Measurements from ENCODE around the gene PPM1E. TPM values are rescaled to one million over a fixed set of nuclear protein-coding genes. Genes with fewer than 3 reads are reported as not detected.
"Not testable (repeated sequence)": the region's sequence is repeated elsewhere in the genome, so short reads cannot be mapped to it uniquely, and the experiment has no call there.

Gene PPM1E
- total RNA-seq, 1 experiment from 2014 or later, result 0.24 TPM

DNA sequence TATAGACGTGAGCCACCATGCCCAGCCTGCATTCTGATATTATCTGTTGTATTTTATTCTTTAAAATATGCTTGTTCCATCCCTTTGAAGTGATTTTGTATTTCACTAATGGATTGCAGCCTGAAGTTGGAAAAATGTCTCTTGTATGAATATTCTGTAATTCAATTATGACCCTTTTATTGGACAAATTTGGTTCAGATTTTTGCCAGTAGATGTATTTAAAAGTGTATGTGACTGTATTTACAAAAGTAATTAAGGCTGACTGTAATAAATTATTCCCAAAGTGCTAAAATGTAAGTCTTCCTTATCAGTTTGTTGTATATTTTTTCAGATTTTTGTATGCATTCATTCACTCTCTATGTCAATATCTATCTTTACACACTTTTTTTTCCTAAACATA lies 23.8 kb downstream of the PPM1E start:
- DNase-seq (ENCODE audit: low read depth), result no peak

DNA sequence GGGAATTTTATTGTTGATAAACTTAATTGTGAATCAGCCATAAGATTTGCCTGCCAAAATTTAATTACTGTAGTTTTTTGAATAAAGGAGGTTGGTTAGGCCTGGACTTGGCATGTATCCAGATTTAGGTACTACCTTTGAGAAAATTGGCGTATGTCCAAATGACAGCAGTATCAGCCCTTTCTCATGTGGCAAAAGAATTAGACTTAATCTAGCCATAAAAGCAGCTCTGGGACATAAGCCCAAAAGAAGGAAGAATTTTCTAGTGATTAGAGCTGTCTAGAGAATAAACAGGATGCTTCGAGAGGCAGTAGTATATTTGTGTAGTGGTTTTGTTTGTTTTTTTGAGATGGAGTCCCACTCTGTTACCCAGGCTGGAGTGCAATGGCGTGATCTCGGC lies 27.7 kb downstream of the PPM1E start:
- DNase-seq (ENCODE audit: low read depth), result no peak

DNA sequence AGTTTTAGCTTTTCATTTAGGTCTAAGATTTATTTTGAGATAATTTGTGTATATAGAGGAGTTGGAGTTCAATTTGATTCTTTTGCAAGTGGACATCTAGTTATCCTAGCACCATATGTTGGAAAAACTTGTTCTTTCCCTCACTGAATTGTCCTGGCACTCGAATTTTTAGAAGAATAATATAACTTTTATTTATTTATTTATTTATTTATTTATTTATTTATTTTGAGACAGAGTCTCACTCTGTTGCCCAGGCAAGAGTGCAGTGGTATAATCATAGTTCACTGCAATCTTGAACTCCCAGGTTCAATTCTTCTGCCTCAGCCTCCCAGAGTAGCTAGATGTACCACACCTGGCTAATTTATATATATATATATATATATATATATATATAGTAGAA lies 29.4 kb downstream of the PPM1E start:
- DNase-seq (ENCODE audit: low read depth), result no peak

DNA sequence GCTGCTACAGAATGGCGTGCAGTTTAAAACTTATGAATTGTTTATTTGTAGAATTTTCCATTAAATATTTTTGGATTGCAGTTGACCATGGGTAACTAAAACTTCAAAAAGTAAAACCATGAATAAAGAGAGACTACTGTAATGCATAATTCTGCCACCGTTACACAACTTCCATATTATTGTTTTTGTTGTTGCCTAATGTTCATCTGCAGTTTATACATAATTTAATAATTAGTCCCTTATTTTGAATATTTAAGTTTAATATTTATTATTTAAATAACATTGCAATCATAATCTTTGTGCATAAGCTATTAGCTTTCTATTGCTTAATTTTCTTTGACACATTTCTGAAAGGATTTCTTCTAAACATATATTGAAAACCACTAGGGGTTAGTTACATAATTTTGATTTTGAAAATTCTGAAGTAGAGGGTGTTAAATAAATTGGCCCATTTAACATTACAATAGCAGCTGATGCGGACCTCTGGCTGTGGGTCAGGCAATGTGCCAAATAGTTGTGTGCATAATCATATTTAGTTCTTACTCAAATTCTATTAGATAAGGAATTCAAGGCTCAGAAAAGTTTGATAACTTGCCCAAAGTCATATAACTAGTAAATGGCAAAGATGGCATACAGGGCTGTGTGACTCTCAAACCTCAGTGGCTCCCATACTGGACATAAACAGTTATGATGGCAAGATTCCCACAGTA lies 31.1 kb downstream of the PPM1E start:
- peak; percentile 52 for DNase-seq (ENCODE audit: low read depth)

DNA sequence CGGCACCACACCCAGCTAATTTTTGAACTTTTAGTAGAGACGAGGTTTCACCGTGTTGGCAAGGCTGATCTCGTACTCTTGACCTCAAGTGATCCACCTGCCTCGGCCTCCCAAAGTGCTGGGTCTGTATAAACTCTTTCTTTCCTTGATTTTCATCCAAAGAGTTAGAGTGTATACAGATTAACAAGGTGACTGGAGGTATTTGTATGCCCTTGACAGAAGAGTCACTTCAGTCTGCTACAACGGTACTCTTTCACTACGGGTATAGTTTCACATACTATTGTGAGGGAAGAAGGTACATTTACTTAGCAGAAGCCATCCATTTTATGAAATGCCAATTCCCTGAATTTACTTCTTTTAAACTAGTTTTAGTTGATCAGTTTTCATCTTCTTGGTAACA lies 32.5 kb downstream of the PPM1E start:
- DNase-seq (ENCODE audit: low read depth), result no peak

DNA sequence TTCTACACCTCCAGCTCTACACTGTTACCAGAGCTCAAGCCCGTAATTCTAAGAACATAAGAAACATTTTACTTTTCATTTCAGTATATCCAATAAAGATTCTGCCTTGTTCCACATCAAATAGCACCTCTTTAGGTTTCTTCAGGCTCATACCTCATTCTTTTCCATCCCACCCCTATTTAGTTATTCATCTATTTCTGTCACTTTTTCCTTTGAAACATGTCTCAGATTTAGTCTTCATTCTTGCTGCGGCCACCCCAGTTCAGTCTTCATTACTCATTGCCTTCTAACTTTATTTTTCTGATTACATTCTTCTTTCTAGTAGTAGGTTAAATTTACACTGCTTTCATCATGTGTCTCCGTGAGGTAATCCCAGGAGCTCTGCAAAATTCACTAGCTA lies 33.5 kb downstream of the PPM1E start:
- DNase-seq (ENCODE audit: low read depth), result no peak

DNA sequence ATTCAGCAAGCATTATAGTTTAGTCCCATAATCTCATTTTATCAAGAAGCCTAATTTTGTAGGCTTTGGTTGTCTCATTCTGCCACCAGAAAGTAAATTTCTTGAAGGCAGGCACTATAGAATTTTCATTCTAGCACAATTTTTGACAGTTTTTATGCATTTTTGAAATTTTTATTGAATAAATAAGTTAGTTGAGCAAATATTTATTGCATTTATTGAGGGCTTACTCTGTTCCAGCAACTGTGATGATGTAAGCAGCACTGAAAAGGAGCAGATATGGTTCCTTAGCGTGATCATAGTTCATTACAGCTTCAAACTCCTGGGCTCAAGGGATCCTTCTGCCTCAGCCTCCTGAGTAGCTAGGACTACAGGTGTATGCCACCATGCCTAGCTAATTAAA lies 34.2 kb downstream of the PPM1E start:
- DNase-seq (ENCODE audit: low read depth), result no peak

DNA sequence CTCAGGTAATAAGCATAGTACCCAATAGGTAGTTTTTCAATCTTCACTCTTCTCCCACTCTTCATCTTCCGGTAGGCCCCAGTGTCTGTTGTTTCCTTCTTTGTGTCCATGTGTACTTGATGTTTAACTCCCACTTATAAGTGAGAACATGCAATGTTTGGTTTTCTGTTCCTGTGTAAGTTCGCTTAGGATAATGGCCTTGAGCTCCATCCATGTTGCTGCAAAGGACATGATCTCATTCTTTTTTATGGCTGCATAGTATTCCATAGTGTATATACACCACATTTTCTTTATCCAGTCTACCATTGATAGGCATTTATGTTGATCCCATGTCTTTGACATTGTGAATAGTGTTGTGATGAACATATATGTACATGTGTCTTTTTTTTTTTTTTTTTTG lies 38.9 kb downstream of the PPM1E start:
- DNase-seq (ENCODE audit: low read depth), result not testable (repeated sequence)

DNA sequence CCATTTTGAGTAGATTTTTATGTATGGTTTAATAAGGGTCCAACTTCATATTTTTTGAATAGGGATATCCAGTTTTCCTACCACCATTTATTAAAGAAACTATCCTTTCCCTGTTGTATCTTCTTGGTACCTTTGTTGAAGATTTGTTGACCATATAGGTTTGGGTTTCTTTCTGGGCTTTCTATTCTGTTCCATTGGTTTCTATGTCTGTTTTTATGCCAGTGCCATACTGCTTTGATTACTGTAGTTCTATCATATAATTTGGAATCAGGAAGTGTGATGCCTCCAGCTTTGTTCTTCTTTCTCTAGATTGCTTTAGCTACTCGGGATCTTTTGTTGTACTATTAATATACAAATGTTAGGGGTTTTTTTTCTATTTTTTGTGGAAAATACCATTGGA lies 46.5 kb downstream of the PPM1E start:
- DNase-seq (ENCODE audit: low read depth), result no peak

DNA sequence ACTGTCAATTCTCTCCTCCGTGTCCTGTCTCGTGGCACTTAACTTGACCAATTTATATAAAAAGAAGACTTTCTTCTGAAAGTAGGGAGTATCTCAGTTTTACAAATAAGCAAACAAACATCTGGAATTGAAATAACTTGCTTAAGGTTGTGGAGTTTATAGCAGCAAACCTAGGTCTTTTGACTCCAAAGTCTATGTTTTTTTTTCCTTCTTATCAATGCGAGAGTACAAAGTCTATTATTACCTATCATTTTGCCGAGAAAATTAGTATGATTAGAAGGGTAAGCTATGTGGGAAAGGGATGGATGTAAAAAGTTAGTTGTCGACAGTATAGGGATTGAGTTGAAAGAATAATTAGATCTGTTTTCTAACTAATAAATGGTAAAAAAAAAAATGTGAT lies 50.4 kb downstream of the PPM1E start:
- DNase-seq (ENCODE audit: low read depth), result no peak

DNA sequence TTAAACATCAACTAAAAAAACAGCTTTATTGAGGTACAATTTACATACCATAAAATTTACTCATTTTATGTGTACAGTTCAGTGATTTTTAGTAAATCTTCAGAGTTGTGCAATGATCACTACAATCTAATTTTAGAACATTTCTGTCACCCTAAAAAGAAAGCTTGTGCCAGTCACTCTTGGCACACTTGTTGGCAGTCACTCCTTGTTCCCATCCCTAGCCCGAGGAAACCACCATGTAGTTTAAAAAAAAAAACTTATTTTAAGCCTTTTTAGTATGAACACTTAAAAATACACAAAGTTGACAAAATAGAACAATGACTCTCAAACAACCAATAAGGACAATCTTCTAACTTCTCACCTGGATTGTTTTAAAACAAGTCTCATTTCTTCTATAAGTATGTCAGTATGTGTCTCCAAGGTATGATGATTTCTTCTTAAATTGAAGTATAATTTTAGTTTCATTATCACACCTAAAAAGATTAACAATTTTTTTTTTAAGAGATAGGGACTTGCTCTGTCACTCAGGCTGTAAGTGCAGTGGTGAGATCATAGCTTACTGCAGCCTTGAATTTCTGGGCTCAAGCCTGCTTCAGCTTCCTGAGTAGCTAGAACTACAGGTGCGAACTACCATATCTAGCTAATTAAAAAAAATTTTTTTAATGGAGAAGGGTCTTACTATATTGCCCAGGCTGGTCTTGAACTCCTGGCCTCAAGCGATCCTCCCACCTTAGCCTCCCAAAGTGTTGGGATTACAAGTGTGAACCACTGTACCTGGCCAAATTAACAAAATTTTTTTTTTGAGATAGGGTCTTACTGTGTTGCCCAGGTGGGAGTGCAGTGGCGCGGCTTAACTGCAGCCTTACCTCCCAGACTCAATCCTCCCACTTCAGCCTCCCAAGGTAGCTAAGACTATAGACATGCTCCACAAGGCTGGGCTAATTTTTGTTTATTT lies 53.2 kb downstream of the PPM1E start:
- no peak for DNase-seq (ENCODE audit: low read depth)

DNA sequence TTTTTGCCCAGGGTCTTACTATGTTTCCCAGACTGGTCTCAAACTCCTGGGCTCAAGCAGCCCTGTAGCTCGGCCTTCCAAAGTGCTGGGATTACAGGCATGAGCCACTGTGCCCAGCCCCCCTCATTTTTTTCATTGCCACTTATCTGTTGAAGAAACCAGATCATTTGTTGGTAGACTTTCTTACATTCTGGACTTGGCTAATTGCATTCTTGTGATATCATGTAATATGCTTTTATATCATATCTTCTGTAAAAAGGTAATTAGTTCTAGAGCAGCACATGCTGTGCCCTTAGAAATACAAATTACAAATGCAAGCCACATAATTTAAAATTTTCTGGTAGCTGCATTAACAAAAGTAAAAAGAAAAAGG lies 53.9 kb downstream of the PPM1E start:
- no peak for DNase-seq (ENCODE audit: low read depth)

DNA sequence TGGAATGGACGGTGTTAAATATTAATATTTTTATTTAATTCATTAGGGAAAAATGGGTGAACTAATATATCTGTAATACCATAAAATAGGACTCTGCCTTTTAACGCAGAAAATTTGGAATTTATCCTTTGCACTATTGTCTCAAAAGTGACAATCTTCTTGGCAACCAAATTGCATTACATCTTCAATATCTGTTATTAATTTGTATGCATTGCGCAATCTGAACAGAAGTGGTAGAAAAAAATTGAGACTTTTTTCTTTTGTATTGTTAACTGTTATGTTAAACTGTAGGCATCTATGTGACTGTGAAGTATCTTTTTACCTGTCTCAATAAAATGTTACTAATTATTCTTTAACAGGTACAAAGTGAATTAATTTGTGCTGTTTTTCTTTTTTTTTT lies 55.6 kb downstream of the PPM1E start:
- DNase-seq (ENCODE audit: low read depth), result no peak

DNA sequence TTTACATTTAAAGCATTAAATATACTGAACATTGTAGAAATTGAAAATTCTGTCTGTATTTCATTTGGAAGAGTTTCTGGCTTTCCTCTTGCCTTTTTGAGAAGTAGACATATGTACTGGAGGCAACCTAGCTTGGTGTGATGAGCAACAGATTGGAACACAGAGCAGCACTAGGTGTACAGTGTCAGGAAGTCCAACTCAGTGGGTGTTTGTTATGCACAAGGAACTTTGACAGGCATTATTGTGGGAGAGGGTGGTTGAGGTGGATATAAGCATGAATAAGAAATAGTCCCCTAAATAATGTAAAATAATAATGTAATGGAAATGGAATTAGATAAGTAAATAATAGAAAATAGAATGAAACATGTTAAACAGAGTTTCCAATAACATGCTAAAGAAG lies 58.1 kb downstream of the PPM1E start:
- no peak for DNase-seq (ENCODE audit: low read depth)

DNA sequence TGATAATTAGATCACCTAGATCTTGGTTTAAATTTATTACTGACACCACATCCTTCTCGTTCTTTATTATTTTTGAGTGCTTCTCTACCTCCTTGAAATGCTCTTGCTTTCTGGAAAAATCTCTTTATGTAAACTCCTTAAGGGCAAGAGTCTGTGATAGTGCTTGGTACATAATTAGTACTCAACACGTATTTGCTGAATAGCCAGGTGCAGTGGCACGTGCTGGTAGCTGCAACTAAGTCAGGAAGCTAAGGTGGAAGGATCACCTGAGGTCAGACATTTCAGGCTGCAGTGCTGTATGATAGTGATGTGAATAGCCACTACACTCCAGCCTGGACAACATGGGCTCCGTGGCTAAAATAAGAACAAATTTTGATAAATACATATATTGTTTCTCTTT lies 63.0 kb downstream of the PPM1E start:
- no peak for DNase-seq (ENCODE audit: low read depth)

DNA sequence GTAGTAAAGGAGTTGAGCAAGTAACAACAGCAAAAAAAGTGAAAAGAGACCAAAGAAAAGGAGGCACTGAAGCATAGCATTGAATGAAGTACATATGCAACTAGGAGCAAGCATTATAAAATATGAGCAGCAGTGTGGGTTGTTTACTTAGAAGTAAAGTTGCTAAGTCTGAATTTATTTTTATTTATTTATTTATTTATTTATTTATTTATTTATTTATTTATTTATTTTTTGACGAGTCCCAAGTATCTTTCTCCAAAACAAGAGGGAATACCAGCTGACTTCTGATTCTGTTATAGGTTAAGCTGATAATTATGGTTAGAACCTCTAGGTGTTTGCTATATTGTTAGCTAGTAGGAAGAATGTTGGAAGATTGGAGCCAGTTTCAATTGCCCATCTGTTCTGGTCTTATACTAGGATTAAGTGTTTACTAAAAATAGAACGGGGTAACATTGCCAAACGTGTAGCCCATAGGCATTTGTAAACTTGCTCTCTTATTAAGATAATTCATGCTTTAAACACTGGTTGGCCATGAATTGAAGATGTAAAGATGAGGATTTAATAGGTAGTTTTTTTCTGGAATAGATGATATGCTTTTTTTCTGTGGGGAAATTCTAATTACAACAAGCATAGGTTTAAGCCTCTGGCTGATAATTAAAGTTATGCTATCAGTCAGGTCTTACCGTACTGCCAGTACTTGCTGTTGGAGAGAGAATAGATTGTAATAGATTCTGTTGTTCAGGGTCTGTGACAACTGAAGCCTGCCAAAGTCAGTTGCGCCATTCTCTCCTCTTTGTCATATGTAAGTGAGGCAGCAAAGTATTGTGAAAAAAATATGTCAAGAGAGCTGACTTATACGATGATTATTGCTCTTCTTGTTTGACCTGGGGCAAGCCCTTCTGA lies 66.7 kb downstream of the PPM1E start:
- DNase-seq (ENCODE audit: low read depth), result no peak

DNA sequence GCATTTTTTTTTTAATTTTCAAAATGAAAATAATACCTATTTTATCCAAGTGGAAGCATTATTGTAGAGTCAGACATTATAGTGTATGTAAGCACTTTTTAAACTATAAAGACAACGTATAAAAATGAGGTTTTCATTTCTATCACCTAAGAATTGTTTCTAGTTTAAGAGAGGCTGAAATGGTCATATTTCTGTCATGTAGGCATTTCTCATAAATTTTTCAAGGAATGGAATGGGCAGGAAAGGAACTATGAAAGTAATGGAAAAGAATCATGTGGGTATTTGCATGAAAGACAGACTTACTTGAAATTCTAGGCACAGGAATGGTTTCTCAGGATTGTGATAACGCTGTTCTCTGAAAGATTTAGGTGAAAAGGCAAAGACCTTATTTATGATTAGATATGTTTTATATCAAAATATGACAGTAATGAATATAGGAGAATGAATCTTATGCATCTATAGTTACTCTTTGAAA lies 67.4 kb downstream of the PPM1E start:
- DNase-seq (ENCODE audit: low read depth), result no peak

DNA sequence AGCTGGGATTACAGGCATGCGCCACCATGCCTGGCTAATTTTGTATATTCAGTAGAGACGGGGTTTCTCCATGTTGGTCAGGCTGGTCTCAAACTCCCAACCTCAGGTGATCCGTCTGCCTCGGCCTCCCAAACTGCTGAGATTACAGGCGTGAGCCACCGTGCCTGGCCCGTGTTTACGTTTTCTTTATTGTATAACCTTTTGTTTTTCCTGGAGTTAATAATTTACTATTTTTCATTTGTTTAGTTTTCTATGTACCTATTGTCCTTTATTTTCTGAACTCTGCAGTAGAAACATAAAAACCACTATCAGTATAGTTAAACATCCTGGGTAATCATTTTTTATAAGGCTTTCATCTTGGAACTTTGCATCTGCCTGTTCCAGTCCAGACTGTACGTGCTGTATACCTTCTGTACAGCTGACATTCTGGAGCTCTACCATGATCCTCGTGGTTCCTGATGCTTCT lies 73.6 kb downstream of the PPM1E start:
- no peak for DNase-seq (ENCODE audit: low read depth)

DNA sequence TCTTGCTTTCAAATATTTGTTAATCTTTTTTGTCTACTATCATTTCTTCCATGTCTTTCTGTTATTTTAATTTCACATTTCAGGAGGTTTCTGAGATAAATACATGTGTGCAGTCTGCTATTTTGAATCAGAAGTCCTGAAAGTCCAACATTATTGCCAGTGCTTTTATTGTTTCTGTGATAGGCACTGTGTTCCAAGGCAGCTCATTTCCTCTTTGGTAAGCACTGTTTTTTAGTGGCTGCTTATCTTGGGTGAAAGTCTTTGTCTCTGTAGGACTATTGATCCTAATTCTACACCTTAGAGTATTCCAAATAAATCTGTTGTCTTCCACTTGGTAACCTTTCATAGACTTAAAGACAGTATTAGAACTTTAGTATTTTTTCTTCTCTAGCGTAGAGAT lies 76.1 kb downstream of the PPM1E start:
- DNase-seq (ENCODE audit: low read depth), result no peak

DNA sequence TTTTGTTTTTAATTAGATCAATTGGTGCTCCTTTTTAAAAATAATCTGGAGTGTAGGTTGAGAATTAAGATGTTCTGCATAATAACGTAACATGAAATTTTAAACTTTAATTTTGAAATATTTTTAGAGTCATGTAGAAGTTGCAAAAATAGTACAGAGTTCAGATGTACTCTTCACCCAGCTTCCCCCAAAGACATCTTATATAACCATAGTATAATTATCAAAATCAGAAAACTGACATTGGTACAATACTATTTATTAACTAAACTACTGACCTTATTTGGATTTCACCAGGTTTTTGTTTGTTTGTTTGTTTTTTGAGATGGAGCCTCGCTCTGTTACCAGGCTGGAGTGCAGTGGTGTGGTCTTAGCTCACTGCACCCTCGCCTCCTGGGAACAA lies 76.9 kb downstream of the PPM1E start:
- DNase-seq (ENCODE audit: low read depth), result no peak

DNA sequence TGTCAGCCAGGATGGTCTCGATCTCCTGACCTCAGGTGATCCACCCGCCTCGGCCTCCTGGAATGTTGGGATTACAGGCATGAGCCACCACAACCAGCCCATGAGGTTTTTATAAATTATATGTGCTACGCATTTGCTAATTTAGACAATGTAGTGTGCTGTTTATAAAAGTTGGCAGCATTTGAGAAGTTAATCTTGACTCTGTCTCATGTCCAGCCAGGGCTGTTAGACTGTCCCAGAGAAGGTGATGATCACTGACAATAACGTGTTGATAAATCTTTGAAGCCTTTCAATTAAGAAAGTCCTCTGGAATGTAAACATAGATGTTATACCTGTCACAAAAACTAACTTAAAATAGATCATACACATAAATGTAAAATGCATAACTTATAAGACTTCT lies 82.0 kb downstream of the PPM1E start:
- no peak for DNase-seq (ENCODE audit: low read depth)
